NAMALWA (cell line): Measurements from ENCODE around the gene NUTM2G.
"Not testable (repeated sequence)": the region's sequence is repeated elsewhere in the genome, so short reads cannot be mapped to it uniquely, and the experiment has no call there.

Source experiments
- DNase-seq: peaks from one replicate; pipeline ENCODE4 v3.0.0-alpha.2; 2015; ENCODE audit warnings: low spot score

Gene NUTM2G

DNA sequence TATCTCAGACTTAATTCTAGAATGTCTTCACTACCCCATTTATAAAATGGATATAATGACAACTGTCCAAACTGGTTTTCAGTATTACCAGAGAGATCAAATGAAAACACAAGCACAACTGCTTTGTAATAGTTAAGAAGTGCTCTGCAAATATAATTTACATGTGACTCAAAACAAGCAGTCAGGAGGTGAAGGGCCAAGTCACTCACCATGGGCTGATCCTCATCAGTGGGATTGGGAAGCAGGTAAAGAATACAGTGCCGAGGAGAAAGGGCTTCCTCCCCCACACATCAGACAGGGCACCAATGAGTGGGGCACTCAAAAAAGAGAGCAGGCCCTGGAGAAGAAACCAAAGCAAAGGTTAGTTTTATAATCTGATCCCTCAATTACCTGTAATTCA lies 20.7 kb downstream of the NUTM2G start:
- not testable (repeated sequence) for DNase-seq

DNA sequence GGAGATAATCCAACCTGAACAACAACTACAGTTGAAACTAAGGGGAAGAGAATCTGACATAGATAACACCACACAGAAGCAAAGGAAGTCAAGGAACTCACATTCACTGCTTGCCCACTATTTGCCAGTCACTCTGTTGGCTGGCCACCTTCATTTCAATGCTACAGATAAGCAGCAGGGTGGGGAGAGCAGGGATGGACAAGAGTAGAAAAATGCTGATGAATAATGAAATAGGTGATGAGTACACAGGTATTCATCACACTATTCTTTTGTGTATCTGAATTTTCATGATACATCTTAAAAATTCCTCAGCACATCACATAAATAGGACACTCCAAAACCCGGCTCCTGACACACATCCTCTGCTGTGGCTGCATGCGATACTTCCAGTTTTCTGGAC lies 21.9 kb downstream of the NUTM2G start:
- not testable (repeated sequence) for DNase-seq

DNA sequence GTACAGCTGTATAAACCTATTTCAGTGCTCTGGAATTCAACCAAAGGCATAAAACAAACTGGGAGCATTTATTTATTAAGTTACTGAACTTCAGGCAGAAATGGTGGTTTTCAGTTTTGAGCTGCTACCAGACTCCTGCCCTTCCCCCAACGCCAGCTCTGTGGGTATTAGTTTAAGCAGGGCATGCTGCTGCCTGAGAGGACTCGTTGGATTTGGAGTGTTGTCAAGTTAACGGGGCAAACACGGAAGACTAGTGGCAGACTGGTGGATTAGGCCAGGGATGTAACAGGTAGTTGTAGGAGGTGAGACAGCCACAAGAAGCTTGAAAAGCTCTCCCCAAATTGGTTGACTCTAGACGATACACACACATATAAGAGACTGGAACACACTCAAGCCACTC lies 38.9 kb downstream of the NUTM2G start:
- not testable (repeated sequence) for DNase-seq

DNA sequence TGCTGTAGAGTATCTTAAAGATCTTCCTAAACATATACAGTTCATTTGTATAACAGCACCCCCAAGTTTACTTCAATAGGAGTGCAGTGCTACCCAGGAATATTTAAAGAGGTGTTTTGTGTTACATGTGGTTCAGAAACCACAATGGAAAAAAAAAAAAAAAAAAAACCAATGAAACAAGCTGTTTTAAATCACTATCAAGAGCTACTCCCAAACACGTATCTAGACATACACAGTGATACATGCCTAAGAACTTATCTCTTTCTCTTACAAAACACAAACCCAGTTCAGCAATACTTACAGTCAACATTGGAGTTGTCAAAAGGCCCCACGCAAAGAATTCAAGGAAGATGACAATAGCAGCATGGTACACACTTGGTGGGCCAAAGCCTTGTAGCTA lies 43.9 kb downstream of the NUTM2G start:
- not testable (repeated sequence) for DNase-seq

DNA sequence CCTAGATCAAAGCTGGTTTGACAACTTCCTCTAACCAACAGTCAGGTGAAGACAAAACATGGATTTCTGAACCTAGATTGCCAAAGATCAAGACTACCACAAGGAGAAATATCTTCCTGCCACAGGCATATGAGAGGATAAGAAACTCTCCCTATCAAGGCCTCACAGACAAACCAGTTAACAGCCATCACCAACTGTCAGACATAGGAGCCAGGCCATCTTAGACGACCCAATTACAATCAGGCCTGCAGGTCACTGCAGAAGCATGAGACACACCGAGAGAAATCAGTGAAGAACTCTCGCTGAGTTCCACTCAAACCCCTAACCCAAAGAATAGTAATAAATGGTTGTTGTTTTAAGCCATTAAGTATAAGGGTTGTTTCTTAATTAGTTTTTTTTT lies 45.4 kb downstream of the NUTM2G start:
- DNase-seq = not testable (repeated sequence)

DNA sequence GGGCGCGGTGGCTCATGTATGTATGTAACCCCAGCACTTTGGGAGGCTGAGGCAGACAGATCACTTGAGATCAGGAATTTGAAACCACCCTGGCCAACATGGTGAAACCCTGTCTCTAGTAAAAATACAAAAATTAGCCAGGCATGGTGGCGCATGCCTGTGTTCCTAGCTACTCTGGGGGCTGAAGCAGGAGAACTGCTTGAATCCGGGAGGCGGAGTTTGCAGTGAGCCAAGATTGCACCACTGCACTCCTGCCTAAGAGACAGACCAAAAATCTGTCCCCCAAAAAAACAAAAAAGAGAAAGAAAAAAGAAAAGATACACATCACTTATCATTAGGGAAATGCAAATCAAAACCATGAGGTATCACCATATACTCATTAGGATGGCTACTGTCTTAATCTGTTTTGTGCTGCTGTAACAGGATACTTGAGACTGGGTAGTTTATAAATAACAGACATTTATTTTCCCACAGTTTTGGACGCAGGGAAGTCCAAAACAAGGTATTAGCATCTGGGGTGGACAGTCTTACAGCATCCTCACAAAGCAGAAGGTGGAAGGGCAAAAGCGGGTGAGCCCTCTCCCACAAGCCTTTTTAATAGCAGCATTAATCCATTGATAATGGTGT lies 55.0 kb downstream of the NUTM2G start:
- DNase-seq = not testable (repeated sequence)

DNA sequence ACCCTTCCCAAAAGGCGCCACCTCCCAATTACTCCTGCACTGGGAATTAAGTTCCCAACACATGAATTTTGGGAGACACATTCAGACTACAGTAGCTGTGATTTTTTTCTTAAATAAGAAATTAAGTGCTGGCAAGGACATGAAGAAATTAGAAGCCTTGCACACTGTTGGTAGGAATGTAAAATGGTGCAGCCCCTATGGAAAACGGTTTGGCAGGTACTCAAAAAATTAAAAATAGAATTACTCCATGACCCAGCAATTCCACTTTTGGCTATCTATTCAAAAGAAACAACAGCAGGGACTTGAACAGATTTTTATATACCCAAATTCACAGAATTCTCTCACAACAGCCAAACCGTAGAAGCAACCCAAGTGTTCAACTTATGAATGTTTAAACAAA lies 55.5 kb downstream of the NUTM2G start:
- not testable (repeated sequence) for DNase-seq

DNA sequence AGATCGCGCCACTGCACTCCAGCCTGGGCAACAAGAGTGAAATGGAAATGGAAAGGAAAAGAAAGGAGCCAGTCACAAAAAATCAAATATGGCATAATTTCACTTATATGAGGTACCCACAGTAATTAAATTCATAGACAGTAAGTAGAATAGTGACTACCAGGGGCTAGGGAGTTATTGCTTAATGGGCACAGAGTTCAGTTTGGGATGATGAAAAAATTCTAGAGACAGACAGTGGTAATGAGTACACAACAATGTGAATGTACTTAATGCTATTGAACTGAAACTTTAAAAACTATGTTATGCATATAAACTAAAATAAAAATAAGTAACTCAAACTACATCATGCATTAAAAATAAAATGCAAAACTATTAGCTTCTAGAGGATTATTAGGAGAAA lies 56.2 kb downstream of the NUTM2G start:
- DNase-seq = not testable (repeated sequence)
